Type B pancreatic cell (in vitro differentiated cells): ENCODE data around the gene NSDHL. TPM values are rescaled to one million over a fixed set of nuclear protein-coding genes. Genes with fewer than 3 reads are reported as not detected.

Source experiments
- DNase-seq: peaks from one replicate; pipeline ENCODE4 v3.0.0; 2021; ENCODE audit warnings: mixed read lengths; ENCODE audit not compliant: unreplicated experiment; ENCODE audit errors: extremely low spot score
- H3K27ac Mint-ChIP-seq: 2 replicates; pipeline ENCODE4 v1.8.0; 2021; ENCODE audit warnings: mild to moderate bottlenecking, mixed read lengths
- H3K27me3 Mint-ChIP-seq: 2 replicates; pipeline ENCODE4 v1.8.0; 2021; ENCODE audit warnings: mixed read lengths
- H3K36me3 Mint-ChIP-seq: 2 replicates; pipeline ENCODE4 v1.8.0; 2021; ENCODE audit warnings: mixed read lengths
- H3K4me1 Mint-ChIP-seq: one replicate; pipeline ENCODE4 v1.8.0; 2021; ENCODE audit warnings: mixed read lengths; ENCODE audit not compliant: unreplicated experiment
- H3K4me3 Mint-ChIP-seq: 2 replicates; pipeline ENCODE4 v1.8.0; 2021; ENCODE audit warnings: mild to moderate bottlenecking, mixed read lengths
- H3K9me3 Mint-ChIP-seq: 2 replicates; pipeline ENCODE4 v1.8.0; 2021; ENCODE audit warnings: mixed read lengths
- total RNA-seq: library from RNA; stranded (reverse); gene quantifications from 2 replicates; pipeline ENCODE4 v1.2.1, GENCODE V29; 2021; ENCODE audit warnings: low replicate concordance
- TF ChIP-seq, protein P1 (sequence below): fragments of 200-600 bp; sonication (generic); conservative IDR thresholded peaks from 2 replicates; pipeline ENCODE4 v1.5.0; 2021; ENCODE audit warnings: antibody characterized with exemption, mild to moderate bottlenecking

NSDHL gene
- total RNA-seq, 1 donor from 2014 or later: 27.5 TPM

DNA sequence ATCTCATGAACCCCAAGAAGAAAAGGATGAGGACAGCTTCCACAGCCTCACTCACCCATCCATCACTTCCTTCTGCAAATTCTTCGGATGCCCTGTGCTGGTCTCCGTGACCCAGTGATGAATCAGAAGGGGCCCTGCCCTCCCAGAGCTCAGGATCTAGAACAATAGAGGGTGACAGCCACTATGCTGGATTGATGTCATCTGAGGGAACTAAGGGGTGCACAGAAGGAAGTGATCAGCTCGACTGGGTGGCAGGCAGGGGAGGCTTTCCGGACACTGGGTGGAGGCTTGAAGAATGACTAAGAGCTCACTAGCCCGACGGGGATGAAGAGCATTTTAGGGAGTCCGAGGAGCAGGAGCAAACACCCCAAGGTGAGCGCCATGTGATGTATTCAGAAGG is 65.6 kb downstream of the NSDHL start:
- H3K9me3 Mint-ChIP-seq: no peaks in the 10 kb centered on the region
- TF ChIP-seq, protein P1, sequence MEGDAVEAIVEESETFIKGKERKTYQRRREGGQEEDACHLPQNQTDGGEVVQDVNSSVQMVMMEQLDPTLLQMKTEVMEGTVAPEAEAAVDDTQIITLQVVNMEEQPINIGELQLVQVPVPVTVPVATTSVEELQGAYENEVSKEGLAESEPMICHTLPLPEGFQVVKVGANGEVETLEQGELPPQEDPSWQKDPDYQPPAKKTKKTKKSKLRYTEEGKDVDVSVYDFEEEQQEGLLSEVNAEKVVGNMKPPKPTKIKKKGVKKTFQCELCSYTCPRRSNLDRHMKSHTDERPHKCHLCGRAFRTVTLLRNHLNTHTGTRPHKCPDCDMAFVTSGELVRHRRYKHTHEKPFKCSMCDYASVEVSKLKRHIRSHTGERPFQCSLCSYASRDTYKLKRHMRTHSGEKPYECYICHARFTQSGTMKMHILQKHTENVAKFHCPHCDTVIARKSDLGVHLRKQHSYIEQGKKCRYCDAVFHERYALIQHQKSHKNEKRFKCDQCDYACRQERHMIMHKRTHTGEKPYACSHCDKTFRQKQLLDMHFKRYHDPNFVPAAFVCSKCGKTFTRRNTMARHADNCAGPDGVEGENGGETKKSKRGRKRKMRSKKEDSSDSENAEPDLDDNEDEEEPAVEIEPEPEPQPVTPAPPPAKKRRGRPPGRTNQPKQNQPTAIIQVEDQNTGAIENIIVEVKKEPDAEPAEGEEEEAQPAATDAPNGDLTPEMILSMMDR: no peak
- peak overlapping the region; percentile 92 for H3K27ac Mint-ChIP-seq
- no peaks in the 10 kb centered on the region for H3K27me3 Mint-ChIP-seq
- peak overlapping the region; percentile 80 for H3K4me3 Mint-ChIP-seq
- H3K4me1 Mint-ChIP-seq: peaks cover 5% of the 10 kb centered on the region
- DNase-seq: no peak
- H3K36me3 Mint-ChIP-seq: no peaks in the 10 kb centered on the region

DNA sequence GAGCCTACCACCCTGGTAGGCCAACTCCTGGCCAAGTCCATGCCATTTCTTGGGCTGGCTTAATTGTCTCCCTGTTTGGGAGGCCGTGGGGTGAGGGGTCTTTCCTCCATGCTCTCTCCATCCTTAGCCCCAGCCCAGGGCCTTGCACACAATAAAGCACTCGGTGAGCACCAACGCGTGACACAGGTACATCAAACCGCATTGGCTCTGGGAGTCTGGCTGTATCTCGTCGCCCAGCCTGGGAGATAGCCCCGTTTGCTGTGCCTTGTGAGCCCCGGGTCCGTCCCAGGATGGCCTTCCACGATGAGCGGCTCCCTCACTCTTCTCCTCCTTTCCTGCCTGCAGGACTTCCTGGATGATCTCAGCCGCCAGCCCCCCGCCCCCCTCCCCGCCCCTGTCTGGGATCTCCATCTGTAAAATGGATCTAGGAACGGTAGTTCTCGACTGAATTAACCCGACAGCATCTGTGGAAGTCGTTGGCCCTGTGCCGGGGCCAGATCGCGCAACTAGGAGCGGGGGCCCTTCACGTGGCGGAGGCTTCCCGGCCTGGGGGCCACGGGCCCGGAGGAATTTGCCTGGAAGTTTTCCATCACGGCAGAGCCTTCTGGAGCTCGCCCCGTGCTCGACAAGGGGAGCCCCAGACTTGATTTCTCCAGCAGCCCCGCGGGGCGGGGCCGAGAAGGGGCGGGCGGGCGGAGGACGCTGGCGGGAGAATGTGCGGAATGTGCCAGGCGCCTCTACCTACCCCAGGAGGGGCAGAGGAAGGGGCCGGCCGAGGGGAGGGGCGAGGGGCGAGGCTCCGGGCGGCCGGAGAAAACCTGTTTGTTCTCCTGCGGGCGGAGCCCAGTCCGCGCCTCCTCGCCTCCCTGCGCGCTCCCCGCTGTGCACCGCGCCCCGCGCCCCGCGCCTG is 66.6 kb downstream of the NSDHL start, which contains the start of gene ZNF185:
Gene ZNF185 (plus strand): TSS at position 846 of the 910 bp plus-strand sequence. CDS start 16,423 bp downstream, outside the sequence.
- Mint-ChIP-seq H3K36me3 (no peaks in the 10 kb centered on the region), H3K9me3 (no peaks in the 10 kb centered on the region), H3K27ac (peak within 1 kb of the TSS; percentile 92), H3K4me3 (peak within 1 kb of the TSS; percentile 80), H3K27me3 (no peaks in the 10 kb centered on the region), H3K4me1 (peaks cover 5% of the 10 kb centered on the region)
- TF ChIP-seq, protein P1: no peak
- no peak for DNase-seq

DNA sequence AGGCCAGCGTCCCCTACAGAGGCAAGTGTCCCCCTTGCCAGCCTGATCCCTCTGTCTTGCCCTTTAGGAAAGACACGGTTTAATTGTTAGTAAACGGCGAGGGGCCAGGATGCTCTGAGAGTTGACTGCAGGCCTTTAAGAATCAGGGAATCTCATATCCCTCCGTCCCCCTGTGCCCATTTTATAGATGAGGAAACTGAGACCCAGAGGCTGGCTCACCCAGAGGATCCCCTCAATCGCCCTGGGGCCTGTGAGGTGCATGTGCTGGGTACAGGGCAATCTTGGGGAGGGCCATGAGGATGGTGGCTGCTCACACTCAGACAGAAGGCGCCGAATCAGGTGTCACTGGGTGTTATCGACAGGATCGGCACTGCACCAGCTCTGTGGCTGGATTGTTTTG is 67.6 kb downstream of the NSDHL start:
- peaks cover 5% of the 10 kb centered on the region for H3K4me1 Mint-ChIP-seq
- TF ChIP-seq, protein P1: no peak
- no peak for DNase-seq
- no peaks in the 10 kb centered on the region for H3K36me3 Mint-ChIP-seq
- H3K4me3 Mint-ChIP-seq: peak overlapping the region; percentile 73
- H3K27me3 Mint-ChIP-seq: no peaks in the 10 kb centered on the region
- no peak overlapping the region for H3K27ac Mint-ChIP-seq
- no peaks in the 10 kb centered on the region for H3K9me3 Mint-ChIP-seq

DNA sequence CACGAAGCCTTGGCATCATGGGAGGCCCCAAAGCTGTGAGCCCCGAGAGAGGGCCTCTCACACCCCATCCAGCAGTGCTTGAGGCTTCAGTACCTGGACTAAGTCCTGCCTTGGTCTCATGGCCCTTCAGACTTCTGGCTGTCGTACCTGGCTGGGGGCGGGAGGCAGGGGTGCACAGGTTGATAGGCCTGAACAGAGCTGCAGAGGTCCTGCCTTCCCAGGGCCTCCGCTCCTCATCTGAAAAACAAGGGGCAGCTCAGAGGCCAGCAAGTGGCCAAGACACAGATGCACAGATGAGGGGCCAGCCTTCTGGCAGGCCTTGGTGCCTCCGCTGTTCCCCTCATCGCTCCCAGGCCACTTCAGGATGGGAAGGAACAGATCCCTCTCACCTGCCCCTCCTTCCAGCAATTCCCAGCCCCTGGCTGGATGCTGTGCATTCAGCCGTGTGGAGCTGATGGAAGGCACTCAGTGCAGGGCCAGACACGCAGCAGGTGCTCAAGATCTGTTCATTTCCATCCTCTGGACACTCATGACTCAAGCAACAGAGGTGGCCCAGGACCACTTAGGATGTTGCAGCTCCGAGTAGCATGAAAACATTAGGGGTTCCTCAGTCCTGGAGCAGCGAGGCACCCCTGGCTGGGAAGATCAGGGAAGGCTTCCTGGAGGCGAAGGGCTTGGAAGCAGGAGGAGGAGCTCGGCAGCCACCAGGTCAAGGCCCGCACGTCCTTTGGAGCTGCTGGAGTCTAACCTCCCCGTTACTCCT is 68.4 kb downstream of the NSDHL start:
- TF ChIP-seq, protein P1: no peak
- peak overlapping the region; percentile 73 for H3K4me3 Mint-ChIP-seq
- no peaks in the 10 kb centered on the region for H3K36me3 Mint-ChIP-seq
- H3K27ac Mint-ChIP-seq: no peak overlapping the region
- H3K27me3 Mint-ChIP-seq: no peaks in the 10 kb centered on the region
- no peak for DNase-seq
- peaks cover 5% of the 10 kb centered on the region for H3K4me1 Mint-ChIP-seq
- no peaks in the 10 kb centered on the region for H3K9me3 Mint-ChIP-seq

DNA sequence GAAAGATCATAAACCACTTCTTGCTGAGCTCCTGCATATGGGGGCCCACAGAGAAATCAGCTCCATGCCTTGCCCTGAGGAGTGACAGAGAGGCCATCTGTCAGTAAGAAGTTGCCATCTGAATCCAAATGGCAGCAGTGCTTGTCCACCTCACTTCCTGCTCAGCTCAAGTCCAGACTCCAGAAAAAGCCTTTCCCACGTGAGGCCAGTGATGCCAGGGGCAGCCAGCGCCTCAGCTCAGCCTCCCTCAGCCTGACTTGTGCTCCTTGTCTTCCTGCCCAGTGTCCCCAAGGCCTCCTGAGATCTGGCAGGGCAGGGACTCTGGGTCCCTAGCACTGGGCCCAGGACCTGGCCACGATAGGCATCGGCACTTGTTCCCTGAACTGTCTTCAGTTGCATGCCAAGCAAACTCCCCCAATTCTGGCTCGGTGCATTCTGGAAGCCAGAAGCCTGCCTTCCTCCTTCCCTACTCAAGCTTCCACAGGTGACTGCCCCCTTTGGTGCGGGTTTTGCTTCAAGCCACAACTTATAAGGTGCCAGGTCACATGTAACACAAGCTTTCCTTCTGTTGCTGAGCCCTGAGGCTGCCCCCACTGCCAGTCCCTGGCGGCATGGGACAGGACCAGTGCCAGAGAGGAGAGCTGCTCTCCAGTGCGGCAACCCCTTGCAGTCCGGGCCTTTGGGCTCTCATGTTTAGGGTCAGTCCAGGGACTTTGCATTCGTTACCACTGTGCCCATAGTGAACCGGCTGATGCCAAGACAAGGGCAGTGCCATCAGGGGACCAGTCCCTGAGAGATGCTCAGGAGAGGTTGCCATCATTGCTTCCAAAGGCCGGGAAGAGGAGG is 69.2 kb downstream of the NSDHL start:
- no peak for DNase-seq
- peak overlapping the region; percentile 70 for H3K27ac Mint-ChIP-seq
- TF ChIP-seq, protein P1: no peak
- no peaks in the 10 kb centered on the region for H3K27me3 Mint-ChIP-seq
- peak overlapping the region; percentile 68 for H3K4me3 Mint-ChIP-seq
- no peaks in the 10 kb centered on the region for H3K9me3 Mint-ChIP-seq
- H3K36me3 Mint-ChIP-seq: no peaks in the 10 kb centered on the region
- peaks cover 5% of the 10 kb centered on the region for H3K4me1 Mint-ChIP-seq
